Measurements from ENCODE around the gene CDC42BPB. TPM values are rescaled to one million over a fixed set of nuclear protein-coding genes. Genes with fewer than 3 reads are reported as not detected.

The CDC42BPB gene
- total and polyA plus RNA-seq, 2 of the 13 experiments (the other 11 are each of a cell fraction or from before 2014, with no cell fraction given) = 19.7 to 32.3 TPM

DNA sequence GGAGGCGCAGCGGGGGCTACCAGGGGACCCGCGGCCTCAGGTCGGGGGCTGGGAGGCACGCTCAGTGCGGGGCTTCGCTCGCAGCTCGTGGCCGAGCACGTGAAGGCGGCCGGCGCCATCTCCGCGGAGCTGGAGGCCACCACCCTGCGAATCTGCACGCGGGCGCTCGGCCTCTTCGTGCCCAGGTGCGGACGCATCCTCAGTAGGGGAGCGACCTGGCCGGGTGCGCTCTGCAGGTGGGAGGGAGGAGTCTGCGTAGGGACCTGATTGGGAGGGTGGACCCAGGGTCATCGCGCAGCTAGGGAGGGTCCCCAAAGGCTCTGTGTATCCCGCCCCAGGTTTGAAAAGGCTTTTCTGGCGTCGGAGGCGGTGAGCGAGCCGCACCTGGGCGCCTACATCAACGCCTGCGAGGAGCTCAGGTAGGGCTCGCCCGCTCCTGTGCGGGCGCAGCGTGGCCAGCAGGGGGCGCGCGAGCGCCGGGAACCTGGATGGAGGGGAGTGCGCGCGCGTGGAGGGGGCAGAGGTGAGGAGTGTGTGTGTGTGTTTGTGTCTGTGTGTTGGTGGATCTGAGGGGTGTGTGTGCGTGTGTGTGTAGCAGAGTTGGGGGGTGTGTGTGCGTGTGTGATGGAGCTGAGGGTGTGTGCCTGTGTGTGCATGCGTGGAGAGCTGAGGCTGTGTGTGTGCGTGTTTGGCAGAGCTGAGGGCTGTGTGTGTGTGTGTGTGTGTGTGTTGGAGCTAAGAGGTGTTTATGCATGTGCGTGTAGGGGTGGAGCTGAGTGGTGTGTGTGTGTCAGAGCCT lies 47.5 kb upstream of the CDC42BPB start (continued):
- TF ChIP-seq, protein P1, sequence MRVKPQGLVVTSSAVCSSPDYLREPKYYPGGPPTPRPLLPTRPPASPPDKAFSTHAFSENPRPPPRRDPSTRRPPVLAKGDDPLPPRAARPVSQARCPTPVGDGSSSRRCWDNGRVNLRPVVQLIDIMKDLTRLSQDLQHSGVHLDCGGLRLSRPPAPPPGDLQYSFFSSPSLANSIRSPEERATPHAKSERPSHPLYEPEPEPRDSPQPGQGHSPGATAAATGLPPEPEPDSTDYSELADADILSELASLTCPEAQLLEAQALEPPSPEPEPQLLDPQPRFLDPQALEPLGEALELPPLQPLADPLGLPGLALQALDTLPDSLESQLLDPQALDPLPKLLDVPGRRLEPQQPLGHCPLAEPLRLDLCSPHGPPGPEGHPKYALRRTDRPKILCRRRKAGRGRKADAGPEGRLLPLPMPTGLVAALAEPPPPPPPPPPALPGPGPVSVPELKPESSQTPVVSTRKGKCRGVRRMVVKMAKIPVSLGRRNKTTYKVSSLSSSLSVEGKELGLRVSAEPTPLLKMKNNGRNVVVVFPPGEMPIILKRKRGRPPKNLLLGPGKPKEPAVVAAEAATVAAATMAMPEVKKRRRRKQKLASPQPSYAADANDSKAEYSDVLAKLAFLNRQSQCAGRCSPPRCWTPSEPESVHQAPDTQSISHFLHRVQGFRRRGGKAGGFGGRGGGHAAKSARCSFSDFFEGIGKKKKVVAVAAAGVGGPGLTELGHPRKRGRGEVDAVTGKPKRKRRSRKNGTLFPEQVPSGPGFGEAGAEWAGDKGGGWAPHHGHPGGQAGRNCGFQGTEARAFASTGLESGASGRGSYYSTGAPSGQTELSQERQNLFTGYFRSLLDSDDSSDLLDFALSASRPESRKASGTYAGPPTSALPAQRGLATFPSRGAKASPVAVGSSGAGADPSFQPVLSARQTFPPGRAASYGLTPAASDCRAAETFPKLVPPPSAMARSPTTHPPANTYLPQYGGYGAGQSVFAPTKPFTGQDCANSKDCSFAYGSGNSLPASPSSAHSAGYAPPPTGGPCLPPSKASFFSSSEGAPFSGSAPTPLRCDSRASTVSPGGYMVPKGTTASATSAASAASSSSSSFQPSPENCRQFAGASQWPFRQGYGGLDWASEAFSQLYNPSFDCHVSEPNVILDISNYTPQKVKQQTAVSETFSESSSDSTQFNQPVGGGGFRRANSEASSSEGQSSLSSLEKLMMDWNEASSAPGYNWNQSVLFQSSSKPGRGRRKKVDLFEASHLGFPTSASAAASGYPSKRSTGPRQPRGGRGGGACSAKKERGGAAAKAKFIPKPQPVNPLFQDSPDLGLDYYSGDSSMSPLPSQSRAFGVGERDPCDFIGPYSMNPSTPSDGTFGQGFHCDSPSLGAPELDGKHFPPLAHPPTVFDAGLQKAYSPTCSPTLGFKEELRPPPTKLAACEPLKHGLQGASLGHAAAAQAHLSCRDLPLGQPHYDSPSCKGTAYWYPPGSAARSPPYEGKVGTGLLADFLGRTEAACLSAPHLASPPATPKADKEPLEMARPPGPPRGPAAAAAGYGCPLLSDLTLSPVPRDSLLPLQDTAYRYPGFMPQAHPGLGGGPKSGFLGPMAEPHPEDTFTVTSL (CRISPR knock-in tag; IDR thresholded peaks at IDR 0.05; ENCODE audit: borderline replicate concordance) = no peak
- TF ChIP-seq ZNF292 (CRISPR knock-in tag; IDR thresholded peaks at IDR 0.05; ENCODE audit: borderline replicate concordance, low read depth) (0 out of 2 replicates have a peak, but pooled peaks have one; percentile 5), TSC22D2 (CRISPR knock-in tag; IDR thresholded peaks at IDR 0.05; ENCODE audit: borderline replicate concordance) (0 out of 2 replicates have a peak, but pooled peaks have one; percentile 36), PHF21A (CRISPR knock-in tag; IDR thresholded peaks at IDR 0.05) (no peak), ZMAT3 (CRISPR knock-in tag; conservative IDR thresholded peaks at IDR 0.05) (no peak), ZNF484 (CRISPR knock-in tag; IDR thresholded peaks at IDR 0.05; ENCODE audit: borderline replicate concordance, low read depth) (no peak), SIX1 (CRISPR knock-in tag; IDR thresholded peaks at IDR 0.05; ENCODE audit: borderline replicate concordance) (no peak), ZNF720 (CRISPR knock-in tag; IDR thresholded peaks at IDR 0.05) (no peak), PHF5A (CRISPR knock-in tag; IDR thresholded peaks at IDR 0.05; ENCODE audit: low read depth, unreplicated experiment) (no peak), POLR2AphosphoS5 (IDR thresholded peaks at IDR 0.05; ENCODE audit: low read depth, low read length) (peak; percentile 62), NFKB2 (CRISPR knock-in tag; IDR thresholded peaks at IDR 0.05; ENCODE audit: borderline replicate concordance) (no peak), PAWR (CRISPR knock-in tag; IDR thresholded peaks at IDR 0.05; ENCODE audit: borderline replicate concordance) (no peak), ZNF792 (CRISPR knock-in tag; IDR thresholded peaks at IDR 0.05) (no peak), GTF3A (CRISPR knock-in tag; conservative IDR thresholded peaks at IDR 0.05) (no peak), ZNF33B (CRISPR knock-in tag; IDR thresholded peaks at IDR 0.05) (no peak), TCF7 (IDR thresholded peaks at IDR 0.05; ENCODE audit: low read depth) (no peak), SATB2 (CRISPR knock-in tag; IDR thresholded peaks at IDR 0.05) (no peak)
- TF ChIP-seq, protein P2, sequence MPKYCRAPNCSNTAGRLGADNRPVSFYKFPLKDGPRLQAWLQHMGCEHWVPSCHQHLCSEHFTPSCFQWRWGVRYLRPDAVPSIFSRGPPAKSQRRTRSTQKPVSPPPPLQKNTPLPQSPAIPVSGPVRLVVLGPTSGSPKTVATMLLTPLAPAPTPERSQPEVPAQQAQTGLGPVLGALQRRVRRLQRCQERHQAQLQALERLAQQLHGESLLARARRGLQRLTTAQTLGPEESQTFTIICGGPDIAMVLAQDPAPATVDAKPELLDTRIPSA (CRISPR knock-in tag; IDR thresholded peaks at IDR 0.05; ENCODE audit: borderline replicate concordance) = no peak
- TF ChIP-seq, protein P3, sequence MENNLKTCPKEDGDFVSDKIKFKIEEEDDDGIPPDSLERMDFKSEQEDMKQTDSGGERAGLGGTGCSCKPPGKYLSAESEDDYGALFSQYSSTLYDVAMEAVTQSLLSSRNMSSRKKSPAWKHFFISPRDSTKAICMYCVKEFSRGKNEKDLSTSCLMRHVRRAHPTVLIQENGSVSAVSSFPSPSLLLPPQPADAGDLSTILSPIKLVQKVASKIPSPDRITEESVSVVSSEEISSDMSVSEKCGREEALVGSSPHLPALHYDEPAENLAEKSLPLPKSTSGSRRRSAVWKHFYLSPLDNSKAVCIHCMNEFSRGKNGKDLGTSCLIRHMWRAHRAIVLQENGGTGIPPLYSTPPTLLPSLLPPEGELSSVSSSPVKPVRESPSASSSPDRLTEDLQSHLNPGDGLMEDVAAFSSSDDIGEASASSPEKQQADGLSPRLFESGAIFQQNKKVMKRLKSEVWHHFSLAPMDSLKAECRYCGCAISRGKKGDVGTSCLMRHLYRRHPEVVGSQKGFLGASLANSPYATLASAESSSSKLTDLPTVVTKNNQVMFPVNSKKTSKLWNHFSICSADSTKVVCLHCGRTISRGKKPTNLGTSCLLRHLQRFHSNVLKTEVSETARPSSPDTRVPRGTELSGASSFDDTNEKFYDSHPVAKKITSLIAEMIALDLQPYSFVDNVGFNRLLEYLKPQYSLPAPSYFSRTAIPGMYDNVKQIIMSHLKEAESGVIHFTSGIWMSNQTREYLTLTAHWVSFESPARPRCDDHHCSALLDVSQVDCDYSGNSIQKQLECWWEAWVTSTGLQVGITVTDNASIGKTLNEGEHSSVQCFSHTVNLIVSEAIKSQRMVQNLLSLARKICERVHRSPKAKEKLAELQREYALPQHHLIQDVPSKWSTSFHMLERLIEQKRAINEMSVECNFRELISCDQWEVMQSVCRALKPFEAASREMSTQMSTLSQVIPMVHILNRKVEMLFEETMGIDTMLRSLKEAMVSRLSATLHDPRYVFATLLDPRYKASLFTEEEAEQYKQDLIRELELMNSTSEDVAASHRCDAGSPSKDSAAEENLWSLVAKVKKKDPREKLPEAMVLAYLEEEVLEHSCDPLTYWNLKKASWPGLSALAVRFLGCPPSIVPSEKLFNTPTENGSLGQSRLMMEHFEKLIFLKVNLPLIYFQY (CRISPR knock-in tag; IDR thresholded peaks at IDR 0.05; ENCODE audit: borderline replicate concordance) = no peak
